Spinal cord (tissue), 10 donors: ENCODE measurements around the gene CTSL. TPM values are rescaled to one million over a fixed set of nuclear protein-coding genes. Genes with fewer than 3 reads are reported as not detected.
"Not testable (repeated sequence)": the region's sequence is repeated elsewhere in the genome, so short reads cannot be mapped to it uniquely, and the experiment has no call there.

ENCODE experiments used
- DNase-seq, 6 donors: peaks; one replicate each; pipeline versions ENCODE4 v3.0.0 to v3.0.0-alpha.2; 2013 to 2015; ENCODE audit warnings: low spot score in 6 of 6, low read depth in 4 of 6
- H3K27ac ChIP-seq: one replicate; pipeline ENCODE4 v1.5.1; 2013; ENCODE audit warnings: low read depth, low read length, control low read depth
- H3K27me3 ChIP-seq: one replicate; pipeline ENCODE4 v1.6.1; 2013; ENCODE audit warnings: low read length; ENCODE audit not compliant: control insufficient read depth, insufficient read depth
- H3K36me3 ChIP-seq: one replicate; pipeline ENCODE4 v1.6.1; 2013; ENCODE audit warnings: low read length; ENCODE audit not compliant: control insufficient read depth, insufficient read depth
- H3K4me1 ChIP-seq: one replicate; pipeline ENCODE4 v1.6.1; 2013; ENCODE audit warnings: low read length; ENCODE audit not compliant: control insufficient read depth, insufficient read depth
- H3K4me3 ChIP-seq: one replicate; pipeline ENCODE4 v1.5.1; 2013; ENCODE audit warnings: low read depth, low read length, control low read depth
- H3K9me3 ChIP-seq: one replicate; pipeline ENCODE4 v1.6.1; 2013; ENCODE audit warnings: low read length; ENCODE audit not compliant: control insufficient read depth, insufficient read depth
- WGBS: methylation state at CpG from one replicate; pipeline ENCODE4 v1.1.5; 2013; ENCODE audit warnings: missing lambda C conversion rate; ENCODE audit not compliant: insufficient coverage; 5-methylcytosine and 5-hydroxymethylcytosine counted together
- polyA plus RNA-seq, 2 donors: library from polyadenylated mRNA; unstranded; fragments of 120-200 nt; gene quantifications; one replicate each; pipeline ENCODE4 v1.2.1, GENCODE V29; 2013; ENCODE audit not compliant: insufficient read length in 2 of 2
- total RNA-seq, 2 donors: library from RNA; depleted of rRNA in 1 of 2; stranded (reverse); fragments of 120-200 nt in 1 of 2; fragments of >200 nt in 1 of 2; gene quantifications; one replicate each; pipeline versions ENCODE4 v1.2.3 to v1.2.4, GENCODE V29; 2013 to 2014
- donor health status: healthy.

CTSL gene
- total and polyA plus RNA-seq, 4 donors = 66.5 to 467 (median 107) TPM

GRCh38 chr9:87748881-87749280, 23.0 kb downstream of the CTSL start:
- no peaks in the 10 kb centered on the region for H3K9me3 ChIP-seq
- no peak overlapping the region for H3K4me3 ChIP-seq
- H3K27me3 ChIP-seq = no peaks in the 10 kb centered on the region
- H3K36me3 ChIP-seq = no peaks in the 10 kb centered on the region
- no peak for DNase-seq
- no peaks in the 10 kb centered on the region for H3K4me1 ChIP-seq
- WGBS = no CpG with 5 or more reads among the region's 1 CpG
- no peak overlapping the region for H3K27ac ChIP-seq

- no peak overlapping the region for H3K4me3 ChIP-seq
- no peaks in the 10 kb centered on the region for H3K27me3 ChIP-seq
- no CpG with 5 or more reads among the region's 5 CpGs for WGBS
- H3K27ac ChIP-seq = no peak overlapping the region
- no peaks in the 10 kb centered on the region for H3K4me1 ChIP-seq
- DNase-seq = no peak
- H3K36me3 ChIP-seq = no peaks in the 10 kb centered on the region
- no peaks in the 10 kb centered on the region for H3K9me3 ChIP-seq
Observed at GRCh38 chr9:87749335-87750035, 23.6 kb downstream of the CTSL start.

DNA sequence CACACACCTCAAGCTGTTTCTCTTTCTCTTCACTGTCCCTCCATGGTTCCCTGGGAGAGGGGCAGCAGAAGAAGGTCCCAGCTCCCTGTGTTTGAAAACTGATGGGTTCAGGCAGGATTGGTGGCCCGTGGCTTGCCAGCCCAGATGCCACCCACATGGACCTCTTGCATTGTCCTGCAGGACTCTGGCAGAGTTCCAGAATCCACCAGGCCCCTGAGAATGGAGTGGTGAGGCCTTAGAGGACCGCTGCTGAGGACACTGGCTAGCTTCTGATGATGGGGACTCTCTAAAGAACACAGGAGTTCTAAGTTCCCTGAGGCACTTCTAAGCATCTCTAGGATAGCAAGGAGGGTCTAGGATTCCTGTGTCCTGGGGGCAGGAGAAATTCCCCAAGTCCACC, 24.8 kb downstream of the CTSL start:
- DNase-seq = no peak

DNA sequence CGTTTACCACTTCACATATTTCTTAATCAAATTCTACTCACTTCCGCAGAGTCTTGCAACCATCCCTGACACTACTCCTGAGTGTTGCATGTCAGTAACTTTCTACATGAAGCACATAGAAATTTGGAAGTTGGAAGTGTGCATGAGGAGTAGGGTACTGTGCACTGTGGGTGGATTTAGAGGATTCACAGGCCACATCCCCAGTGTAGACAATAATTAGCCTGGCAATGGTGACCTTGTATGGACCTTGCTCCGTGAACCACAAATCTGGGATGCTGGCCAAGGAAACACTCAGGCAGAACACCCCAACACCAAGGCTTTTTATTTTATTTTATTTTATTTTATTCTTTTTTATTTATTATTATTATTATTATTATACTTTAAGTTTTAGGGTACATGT, 25.5 kb downstream of the CTSL start:
- no peaks in the 10 kb centered on the region for H3K27me3 ChIP-seq
- WGBS = 80% methylated on average over 1 of the region's 3 CpGs
- no peak for DNase-seq
- H3K4me3 ChIP-seq = no peak overlapping the region
- H3K4me1 ChIP-seq = no peaks in the 10 kb centered on the region
- no peaks in the 10 kb centered on the region for H3K9me3 ChIP-seq
- H3K36me3 ChIP-seq = no peaks in the 10 kb centered on the region
- H3K27ac ChIP-seq = no peak overlapping the region

More for the DNA sequence above, 24.8 kb downstream of the CTSL start:
- no peaks in the 10 kb centered on the region for H3K36me3 ChIP-seq
- H3K9me3 ChIP-seq = no peaks in the 10 kb centered on the region
- no peaks in the 10 kb centered on the region for H3K4me1 ChIP-seq
- no peak overlapping the region for H3K4me3 ChIP-seq
- 32% methylated on average over 2 of the region's 2 CpGs for WGBS
- H3K27ac ChIP-seq = no peak overlapping the region
- H3K27me3 ChIP-seq = no peaks in the 10 kb centered on the region

- H3K4me1 ChIP-seq = no peaks in the 10 kb centered on the region
- WGBS = 75% methylated on average over 1 of the region's 4 CpGs
- no peaks in the 10 kb centered on the region for H3K36me3 ChIP-seq
- H3K27ac ChIP-seq = no peak overlapping the region
- DNase-seq = no peak
- no peak overlapping the region for H3K4me3 ChIP-seq
- H3K27me3 ChIP-seq = no peaks in the 10 kb centered on the region
- H3K9me3 ChIP-seq = no peaks in the 10 kb centered on the region
Observed at GRCh38 chr9:87751868-87752267, 25.9 kb downstream of the CTSL start.

- Histone ChIP-seq H3K36me3 (no peaks in the 10 kb centered on the region), H3K27ac (no peak overlapping the region)
- WGBS = 60% methylated on average over 1 of the region's 2 CpGs
Observed at GRCh38 chr9:87753313-87753712, 27.4 kb downstream of the CTSL start.

DNA sequence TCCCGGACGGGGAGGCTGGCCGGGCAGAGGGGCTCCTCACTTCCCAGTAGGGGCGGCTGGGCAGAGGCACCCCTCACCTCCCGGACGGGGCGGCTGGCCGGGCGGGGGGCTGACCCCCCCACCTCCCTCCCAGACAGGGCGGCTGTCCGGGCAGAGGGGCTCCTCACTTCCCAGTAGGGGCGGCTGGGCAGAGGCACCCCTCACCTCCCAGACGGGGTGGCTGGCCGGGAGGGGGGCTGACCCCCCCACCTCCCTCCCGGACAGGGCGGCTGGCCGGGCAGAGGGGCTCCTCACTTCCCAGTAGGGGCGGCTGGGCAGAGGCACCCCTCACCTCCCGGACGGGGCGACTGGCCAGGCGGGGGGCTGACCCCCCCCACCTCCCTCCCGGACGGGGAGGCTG, 32.4 kb downstream of the CTSL start:
- not testable (repeated sequence) for H3K9me3 ChIP-seq, H3K27me3 ChIP-seq, H3K27ac ChIP-seq, H3K4me1 ChIP-seq, H3K4me3 ChIP-seq, H3K36me3 ChIP-seq, DNase-seq
- WGBS = no CpG with 5 or more reads among the region's 24 CpGs

More at GRCh38 chr9:87753313-87753712, 27.4 kb downstream of the CTSL start:
- H3K4me3 ChIP-seq = no peak overlapping the region
- H3K4me1 ChIP-seq = no peaks in the 10 kb centered on the region
- DNase-seq = no peak
- H3K9me3 ChIP-seq = no peaks in the 10 kb centered on the region
- H3K27me3 ChIP-seq = no peaks in the 10 kb centered on the region

DNA sequence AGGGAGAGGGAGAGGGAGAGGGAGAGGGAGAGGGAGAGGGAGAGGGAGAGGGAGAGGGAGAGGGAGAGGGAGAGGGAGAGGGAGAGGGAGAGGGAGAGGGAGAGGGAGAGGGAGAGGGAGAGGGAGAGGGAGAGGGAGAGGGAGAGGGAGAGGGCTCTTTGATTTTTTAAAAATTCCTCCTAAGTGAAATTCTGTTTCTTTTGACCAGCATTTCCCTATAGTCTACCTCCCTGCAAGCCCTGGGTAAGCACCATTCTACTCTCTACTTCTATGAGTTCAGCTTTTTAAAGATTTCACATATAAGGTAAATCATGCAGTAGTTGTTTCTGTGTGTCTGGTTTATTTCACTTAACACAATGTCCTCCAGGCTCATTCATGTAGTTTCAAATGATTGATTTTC, 34.1 kb downstream of the CTSL start:
- not testable (repeated sequence) for H3K4me1 ChIP-seq, DNase-seq, H3K27me3 ChIP-seq, H3K4me3 ChIP-seq, H3K9me3 ChIP-seq, H3K36me3 ChIP-seq, H3K27ac ChIP-seq

GRCh38 chr9:87760529-87760928, 34.6 kb downstream of the CTSL start:
- no peaks in the 10 kb centered on the region for H3K9me3 ChIP-seq
- H3K27me3 ChIP-seq = no peaks in the 10 kb centered on the region
- DNase-seq = no peak
- H3K4me3 ChIP-seq = no peak overlapping the region
- H3K36me3 ChIP-seq = no peaks in the 10 kb centered on the region
- no CpG with 5 or more reads among the region's 2 CpGs for WGBS
- no peaks in the 10 kb centered on the region for H3K4me1 ChIP-seq
- H3K27ac ChIP-seq = no peak overlapping the region

DNA sequence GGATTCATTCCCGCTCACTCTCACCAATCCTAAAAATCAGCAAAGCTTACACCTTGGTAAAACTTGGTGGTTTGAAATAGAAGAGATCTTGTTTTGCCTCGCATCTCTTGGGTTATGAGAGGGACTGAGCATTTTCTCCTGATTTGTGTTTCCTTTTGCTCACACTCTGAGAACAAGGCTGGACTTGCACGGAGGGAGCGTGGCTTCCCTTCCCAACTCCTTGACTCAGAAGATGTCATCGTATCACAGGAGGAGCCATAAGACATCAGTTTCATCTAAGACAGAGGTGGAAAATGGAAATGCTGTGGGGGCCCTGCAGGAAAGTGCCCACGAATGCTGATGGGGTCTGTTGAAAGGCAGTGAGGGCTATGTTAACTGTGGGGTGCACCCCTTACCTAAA, 37.4 kb downstream of the CTSL start:
- 100% methylated on average over 3 of the region's 6 CpGs for WGBS

More for the DNA sequence above, 37.4 kb downstream of the CTSL start:
- Histone ChIP-seq H3K4me1 (no peaks in the 10 kb centered on the region), H3K27ac (no peak overlapping the region), H3K36me3 (no peaks in the 10 kb centered on the region), H3K4me3 (no peak overlapping the region), H3K27me3 (no peaks in the 10 kb centered on the region), H3K9me3 (no peaks in the 10 kb centered on the region)
- no peak for DNase-seq
